G401.6 (cell line): Measurements from ENCODE around the gene ABAT.

Experiments
- FAIRE-seq: peaks from 2 replicates; lab custom pipeline; 2012; peaks lifted over from hg19 to GRCh38; lab: Jason Lieb, UNC

ABAT gene

DNA sequence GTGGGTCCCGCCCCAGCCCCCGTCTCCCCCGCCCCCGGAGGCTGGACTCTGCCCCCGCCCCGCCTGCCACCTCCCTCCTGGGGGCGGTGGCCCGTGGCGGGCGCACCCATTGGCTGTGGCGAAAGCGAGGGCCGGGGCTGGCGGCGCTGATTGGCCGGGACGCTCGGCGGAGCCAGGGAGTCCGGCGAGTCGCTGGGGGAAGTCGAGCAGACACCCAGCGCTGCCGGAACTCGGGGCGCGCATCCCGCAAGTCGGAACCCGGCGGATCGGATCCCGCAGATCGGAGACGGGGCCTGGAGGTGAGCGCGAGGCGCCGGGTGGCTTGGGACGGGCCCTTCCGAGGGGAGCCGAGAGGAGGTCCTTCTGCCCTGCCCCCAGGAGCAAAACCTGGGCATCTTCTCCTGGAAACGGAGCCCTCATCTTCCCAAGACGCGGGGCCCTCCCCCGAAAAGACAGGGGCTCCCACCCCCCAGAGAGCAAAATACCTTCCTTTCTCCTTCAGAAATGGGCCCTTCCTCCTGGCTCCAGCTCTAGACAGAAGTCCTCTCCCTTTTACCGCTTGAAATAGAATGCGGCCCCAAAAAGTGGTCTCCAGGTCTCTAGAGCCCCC, at the start of gene ABAT:
TSS of gene ABAT (plus strand) at position 205 of the 610 bp plus-strand sequence. CDS start 61,123 bp downstream, outside the sequence.
- no peak for FAIRE-seq

DNA sequence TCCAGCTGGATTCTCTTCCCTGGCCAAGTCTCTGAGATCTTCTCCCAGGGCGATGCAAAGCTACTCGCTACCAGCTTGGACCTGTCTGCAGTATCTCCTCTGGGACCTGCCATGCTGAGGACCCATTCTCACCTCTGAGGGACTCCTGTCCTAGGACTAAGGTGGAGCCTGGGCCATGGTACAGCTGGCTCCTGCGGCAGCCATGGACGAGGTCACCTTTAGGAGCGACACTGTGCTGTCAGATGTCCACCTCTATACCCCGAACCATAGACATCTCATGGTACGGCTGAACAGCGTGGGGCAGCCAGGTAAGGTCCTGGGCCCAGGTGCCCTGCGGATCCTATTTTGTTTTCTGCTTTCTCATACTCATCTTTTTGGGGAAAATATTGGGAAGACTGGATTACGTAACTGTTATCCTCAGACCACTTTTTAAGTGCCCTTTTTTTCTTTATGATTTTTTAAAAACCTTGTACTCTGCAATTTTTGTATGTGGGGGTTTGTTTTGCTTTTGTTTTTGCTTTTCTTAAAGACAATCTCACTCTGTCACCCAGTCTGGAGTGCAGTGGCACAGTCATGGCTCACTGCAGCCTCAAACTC, 48.8 kb upstream of the ABAT start:
- FAIRE-seq = no peak

DNA sequence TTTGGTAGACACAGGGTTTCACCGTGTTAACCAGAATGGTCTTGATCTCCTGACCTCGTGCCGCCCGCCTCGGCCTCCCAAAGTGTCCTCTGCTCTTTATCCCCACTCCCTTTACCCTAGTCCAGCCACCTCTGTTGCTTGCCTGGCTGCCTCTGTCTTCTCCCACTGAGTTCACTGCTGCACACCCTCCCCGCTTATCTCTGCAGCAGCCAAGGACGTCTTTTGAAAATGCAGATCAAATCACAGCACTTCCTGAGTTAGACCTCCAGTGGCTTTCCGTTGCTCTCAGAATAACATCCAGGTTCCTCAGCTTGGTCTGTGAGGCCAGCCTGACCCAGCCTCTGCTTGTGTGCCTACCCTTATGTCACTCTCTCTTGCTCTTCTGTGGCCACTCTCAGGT, 47.5 kb upstream of the ABAT start:
- no peak for FAIRE-seq

DNA sequence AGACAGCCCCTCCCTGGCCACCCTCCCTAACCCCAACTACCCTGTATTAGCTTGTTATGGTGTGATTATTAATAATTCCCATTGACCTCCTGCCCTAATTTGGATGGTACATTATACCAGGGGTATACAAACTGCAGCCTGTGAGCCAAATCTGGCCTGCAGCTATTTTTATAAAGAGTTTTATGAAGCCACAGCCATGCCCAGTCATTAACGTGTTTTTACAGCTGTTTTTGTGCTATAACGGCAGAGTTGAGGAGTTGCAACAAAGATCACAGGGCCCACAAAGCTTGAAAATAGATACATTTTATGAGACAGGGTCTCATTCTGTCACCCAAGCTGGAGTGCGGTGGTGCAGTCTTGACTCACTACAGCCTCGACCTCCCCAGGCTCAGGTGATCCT, 47.0 kb upstream of the ABAT start:
- no peak for FAIRE-seq

DNA sequence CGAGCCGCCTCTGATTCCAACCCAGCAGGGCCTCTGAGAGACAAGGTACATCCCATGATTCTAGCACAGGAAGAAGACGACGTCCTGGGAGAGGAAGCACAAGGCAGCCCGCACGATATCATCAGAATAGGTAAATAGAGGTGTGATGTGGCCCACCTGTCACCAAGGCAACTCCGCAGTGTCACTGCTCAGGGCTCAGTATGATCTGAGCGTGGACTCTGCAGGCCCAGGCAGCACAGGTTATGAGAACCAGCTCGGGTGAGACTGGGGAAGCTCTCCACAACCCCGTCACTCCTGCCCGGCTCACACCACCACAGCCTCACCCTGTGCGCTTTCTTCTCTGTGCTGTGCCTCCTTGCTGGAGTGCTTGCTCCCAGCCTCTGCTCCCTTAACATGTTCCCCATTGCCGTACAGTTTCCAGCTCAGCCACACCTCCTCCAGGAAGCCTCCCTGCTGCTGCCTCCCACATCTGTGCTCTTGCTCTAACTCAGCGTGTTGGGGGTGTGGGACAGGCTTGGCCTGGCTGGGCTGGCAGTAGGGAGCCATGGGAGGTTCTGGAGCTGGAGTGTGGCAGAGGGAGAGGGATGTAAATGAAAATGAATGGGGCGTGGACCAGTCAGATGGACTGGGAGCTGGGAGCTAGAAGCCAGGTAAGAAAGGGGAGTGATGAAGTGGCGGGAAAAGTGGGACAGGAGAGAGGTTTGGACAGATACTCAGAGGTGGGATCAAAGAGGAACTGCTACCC, 45.3 kb upstream of the ABAT start:
- FAIRE-seq = no peak

DNA sequence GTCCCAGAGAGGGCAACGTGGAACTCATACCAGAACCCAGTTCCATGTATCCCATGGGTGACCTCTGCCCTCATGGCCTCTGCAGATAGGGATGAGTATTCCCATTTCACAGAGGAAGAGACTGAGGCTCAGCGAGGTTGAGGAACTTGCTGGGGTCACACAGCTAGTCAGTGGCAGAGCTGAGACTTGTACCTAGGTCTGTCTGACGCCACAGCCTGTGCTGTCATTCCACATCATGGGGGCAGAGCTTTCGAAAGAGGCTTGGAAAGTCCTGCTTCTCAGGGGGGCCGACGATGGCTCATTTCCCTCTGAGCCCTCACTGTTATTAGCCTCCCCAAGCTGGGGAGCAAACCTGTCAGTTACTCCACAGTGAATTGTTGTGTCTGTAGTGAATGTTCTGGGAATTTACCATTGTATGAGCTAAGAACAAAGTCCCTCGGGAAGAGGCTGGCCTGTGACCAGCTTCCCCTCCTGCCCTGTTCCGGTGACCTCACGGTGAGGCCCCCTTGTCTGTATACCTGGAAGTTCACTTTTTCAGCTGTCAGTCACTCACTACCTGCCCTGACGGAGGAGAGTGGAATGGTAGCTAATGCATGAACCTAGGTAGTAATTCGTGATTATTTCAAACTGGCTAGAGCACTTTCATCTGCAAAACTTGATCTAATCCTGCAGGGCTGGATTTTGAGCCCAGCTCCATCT, 44.0 kb upstream of the ABAT start:
- FAIRE-seq = no peak

DNA sequence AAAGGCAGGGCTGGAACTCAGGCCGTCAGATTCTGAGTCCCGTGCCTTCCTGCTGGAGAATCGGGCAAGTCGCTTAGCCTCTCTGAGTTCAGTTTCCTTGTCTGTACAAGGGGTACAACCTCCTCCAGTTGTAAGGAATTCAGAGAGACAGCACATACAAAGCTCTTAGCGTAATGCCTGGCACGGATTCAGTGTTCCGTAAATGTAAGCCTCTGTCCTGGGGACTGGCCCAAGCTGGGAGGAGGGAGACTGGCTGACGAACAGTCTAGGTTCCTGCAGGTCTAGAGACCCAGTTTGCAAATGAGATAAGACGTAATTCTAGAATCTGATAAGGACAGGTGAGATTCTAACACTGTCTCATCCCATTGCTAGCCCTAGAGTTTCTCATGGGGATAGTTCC, 43.0 kb upstream of the ABAT start:
- FAIRE-seq = no peak

DNA sequence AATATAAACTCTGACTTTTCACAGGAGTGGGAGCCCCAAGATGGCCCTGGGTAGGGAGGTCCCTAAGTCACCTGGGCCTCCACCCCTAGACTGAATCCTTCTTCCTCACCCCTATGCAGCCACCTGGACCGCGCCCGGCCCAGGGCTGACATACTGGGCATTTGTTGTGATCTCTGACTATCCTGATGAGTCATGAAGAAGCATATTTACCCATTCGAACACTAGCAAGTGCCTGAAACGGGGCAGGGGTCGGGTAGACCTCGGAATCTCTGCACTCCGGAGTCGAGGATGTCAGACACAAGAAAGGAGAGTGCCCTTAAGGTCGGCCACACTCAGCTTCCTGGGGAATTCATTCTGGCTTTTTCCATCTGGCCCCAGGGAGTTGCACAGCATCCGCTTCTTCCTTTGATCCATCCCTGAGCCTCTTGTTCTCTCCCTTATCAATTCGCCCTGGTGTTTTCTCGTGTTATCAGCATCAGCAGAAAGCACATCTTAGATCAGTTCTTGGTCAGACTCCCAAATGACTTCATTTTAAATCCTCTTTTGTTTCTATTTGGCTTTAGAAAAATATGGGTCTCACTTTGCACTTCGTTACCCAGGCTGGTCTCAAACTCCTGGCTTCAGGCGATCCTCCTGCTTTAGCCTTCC, 42.5 kb upstream of the ABAT start:
- no peak for FAIRE-seq

DNA sequence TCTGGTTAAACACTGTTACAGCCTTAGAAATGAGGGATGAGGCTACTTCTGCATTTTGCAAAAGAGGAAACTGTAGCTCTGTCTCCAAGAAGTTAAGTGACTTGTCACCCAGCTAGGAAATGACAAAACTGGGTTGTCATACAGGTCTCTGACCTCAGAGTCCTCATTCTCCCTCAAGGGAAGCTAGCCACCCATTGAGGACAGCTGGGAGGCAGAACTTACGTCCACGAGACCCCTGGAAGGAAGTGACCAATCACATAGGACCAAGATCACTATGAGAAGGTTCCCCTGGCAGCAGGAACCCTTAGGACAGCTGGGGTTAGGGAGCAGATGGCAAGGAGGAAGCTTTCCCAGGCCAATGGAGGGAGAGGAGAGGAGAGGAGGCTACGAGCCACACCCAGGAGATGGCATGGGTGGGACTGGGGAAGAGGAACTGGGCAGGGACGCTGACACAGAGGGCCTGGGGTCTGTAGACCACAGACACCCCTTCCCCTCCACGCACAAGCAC, 41.7 kb upstream of the ABAT start:
- no peak for FAIRE-seq

DNA sequence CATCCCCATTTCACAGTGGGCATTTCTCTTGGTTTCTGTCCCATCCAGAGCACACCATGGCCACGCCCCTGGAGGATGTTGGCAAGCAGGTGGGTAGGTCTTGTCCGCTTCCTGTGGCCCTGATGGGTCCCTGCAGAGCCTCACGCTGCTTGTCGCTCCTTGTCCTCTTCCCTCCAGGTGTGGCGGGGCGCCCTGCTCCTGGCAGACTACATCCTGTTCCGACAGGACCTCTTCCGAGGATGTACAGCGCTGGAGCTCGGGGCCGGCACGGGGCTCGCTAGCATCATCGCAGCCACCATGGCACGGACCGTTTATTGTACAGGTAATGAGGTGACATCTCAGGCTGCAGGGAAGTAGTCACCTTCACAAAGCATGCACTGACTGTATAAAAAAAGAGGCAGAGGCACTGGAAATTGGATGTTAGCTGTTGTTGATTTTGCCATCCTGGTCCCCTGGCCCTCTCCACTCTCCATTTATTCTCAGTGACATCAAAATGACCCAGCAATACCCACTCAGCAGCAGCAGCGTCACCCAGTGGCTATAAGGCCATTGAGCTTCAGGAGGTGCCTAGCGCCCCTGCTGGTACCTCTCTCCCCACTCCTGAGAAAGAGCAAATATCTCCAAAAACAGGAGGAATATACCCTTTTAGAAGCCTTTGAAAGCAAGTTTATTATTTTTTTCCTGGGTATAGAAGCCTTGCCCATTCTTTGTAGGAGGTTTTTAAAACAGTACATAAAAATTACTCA, 39.3 kb upstream of the ABAT start:
- no peak for FAIRE-seq

DNA sequence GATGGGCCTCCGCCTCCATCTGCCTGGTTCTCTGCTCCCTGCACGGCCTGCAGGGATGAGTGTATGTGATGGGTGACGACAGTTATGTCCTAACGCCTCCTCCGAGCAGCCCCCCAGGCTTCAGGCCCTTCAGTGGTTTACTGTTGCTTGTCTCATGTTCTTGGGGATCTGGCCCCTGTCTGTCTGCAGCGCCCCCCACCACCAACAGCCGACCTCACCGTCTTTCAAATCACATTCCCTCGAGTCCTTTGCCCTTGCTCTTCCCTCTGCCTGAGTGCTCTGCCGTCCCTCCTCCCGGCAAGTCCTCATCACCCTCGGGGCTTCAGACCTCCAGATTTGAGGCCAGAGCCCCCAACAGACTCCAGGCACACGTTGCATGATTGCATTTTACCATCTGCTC, 34.7 kb upstream of the ABAT start:
- no peak for FAIRE-seq

DNA sequence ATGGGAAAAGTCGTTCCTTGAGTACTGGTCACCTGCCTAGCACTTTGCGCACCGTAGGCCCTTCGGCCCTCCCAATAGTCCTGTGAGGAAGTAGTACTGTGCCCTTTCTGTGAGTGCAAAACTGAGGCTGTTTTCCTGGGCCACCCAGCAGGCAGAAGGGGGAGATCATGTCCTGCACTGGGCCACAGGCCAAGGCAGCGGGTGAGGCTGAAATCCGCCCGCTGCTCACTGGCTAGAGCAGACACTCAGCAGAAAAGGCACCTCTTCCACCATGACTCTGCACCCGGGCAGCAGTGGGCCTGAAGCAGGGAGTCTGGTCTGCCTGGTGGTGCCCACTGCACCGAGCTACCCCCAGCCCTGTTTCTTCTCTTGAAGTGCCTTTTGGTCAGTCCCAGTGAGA, 32.7 kb upstream of the ABAT start:
- FAIRE-seq = no peak

DNA sequence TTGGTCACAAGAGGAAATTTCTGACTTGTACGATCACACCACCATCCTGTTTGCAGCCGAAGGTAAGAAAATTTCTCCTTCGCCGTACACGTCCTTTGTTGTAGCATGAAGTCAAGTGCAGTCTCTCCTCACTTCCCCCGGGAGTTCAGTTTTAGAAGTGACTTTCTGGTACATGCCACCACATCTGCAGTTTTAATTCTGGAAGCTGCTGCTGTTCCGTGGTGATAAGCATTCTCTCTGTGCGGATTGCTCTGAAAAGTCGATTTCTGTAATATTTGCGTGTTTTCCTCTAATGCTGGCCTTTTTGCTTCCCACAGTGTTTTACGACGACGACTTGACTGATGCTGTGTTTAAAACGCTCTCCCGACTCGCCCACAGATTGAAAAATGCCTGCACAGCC, 32.3 kb upstream of the ABAT start:
- no peak for FAIRE-seq

DNA sequence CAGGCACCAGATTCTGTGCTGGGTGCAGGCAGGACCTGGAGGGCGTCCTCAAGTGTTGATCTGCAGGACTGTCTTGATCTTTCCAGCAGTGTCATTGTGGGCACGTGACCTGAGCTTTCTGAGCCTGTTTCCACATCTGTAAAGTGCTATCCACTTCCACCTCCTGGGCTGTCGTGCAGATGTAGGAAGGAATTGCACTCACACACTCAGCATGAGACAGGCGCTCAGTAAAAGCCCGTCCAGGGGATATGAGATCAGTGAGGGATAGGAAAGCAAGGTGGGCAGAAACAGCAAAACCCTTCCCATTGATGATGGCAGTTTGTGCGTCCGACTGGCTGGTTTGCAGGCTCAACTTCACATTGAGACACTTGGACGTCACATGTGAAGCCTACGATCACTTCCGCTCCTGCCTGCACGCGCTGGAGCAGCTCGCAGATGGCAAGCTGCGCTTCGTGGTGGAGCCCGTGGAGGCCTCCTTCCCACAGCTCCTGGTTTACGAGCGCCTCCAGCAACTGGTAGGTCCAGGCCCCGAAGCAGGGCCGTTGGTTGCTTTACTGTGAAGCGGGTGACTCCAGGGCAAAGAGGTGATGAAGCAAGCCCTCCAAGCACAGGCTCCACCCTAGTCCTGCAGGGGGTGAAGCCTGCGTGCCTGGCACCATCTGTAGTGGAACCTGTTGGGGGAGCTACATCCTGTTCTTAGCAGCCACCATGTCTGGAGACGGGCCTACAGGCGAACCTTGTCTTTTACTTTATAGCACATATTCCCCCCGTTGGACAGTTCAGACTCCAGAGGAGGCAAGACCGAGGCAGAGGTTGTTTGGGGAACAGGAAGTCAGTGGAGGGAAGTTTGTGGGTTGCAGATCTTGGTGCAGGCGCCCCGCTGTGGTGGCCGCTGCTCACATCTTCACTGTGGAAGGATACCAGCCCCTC, 29.9 kb upstream of the ABAT start:
- FAIRE-seq = no peak

DNA sequence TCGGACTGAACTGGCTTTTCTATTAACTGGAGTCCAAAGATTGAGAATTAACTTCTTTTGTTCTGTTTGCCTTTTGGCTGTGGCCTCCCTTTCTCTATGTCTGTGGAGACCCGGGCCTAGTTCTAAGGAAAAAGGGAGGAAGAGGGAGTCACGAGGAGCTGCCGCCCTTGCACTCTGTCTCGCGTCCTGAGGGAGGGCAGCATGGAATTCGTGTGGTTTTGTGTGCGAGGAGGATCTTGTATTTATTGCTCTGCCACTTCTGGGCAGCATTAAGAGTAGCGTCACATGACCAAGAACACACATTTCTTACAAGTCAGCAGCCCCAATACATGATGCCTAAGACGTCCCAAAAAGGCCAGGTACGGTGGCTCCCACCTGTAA, 29.3 kb upstream of the ABAT start:
- no peak for FAIRE-seq

DNA sequence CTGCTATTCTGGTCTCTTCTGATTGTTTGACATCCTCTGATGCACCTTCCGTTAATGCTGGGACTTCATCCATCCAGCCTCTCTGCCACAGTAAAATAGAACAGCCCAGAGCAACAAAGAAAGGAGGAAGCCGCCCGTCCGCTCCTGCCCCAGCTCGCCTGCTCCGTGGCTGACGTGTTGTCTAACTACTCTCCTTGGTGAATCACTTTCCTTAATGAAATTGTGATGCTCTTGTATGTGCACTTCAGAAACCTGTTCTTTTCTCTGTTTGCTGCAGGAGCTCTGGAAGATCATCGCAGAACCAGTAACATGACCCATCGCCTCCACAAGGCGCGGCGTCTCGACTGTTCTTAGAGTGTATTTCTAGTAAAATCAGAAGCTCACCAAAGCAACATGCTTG, 28.6 kb upstream of the ABAT start:
- FAIRE-seq = no peak

DNA sequence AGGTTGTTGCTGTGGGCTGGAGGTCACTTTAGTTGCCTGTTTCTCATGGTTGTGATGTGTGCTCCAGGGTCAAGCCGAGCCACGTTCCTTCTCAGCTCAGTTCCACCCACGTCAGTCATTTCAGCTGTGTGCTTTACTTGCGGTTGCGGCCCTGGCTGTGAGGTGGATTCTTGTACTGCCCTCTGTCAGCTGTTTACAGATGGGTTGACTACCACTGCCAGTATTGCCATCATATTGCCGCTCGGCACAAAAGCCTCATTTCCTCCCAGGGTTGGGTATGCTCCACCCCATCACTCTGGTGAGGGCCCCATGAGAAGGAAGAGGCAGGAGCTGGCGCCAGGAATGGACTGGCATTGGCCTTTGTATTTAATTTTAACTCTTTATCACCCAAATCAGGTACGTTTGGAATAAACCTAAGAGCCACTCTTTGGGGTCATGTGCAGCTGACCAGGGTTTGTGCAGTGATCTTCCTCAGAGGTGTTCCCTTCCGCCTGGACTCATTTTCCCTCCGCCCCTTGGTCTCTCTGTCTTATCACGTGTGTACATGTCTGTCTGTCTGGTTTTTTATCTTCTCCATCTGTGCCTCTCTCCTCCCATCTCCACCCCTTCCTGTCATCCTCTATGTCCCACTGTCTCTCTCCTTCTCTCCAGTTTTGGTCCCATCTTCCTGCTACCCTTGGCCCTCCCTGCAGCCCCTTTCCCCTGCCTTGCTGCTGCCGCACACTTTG, 27.9 kb upstream of the ABAT start:
- no peak for FAIRE-seq

DNA sequence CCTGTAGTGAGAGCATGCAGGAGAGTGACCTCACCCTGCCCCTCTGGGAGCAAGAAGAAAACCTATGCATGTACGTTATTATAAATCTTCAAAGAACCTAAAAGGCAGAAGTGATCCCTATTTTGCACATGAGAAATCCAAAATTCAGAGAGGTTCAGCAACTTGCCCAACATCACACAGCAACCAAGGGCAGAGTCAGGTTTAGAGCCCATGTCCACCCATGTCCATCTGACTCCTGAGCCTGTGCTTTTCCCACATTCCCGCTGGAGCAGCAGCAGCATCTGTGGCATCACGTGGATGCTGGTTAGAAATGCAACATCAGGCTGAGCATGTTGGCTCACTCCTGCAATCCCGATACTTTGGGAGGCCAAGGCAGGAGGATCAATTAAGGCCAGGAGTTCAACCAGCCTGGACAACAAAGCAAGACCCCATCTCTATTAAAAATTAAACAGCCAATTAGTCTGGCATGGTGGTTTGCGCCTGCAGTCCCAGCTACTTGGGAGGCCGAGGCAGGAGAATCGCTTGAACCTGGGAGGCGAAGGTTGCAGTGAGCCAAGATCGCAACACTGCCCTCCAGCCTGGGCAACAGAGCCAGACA, 26.6 kb upstream of the ABAT start:
- no peak for FAIRE-seq

DNA sequence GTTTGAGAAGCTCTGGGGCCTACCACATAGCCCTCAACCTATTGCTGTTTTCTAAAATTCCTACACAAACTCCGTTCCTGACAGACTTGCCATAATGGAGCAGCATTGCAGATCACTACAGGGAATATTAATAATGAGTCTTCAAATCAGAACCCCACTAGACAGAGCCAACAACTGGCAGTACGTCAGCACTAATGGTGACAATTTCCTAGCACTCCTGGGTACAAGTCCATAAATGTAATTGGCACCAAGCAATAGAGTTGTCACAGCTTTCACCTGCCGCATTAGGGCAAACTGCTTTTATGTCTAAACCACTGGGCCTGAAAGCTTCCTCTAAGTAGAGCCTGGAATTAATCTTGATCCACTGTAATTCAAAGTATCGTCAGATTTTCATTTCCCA, 25.5 kb upstream of the ABAT start:
- no peak for FAIRE-seq
